Astrocyte (in vitro differentiated cells and primary cell): ENCODE data around the gene SMCO3. TPM values are rescaled to one million over a fixed set of nuclear protein-coding genes. Genes with fewer than 3 reads are reported as not detected.
A peak's percentile ranks its signal among the peaks of the same experiment; 100 is the strongest.
"Not testable (repeated sequence)": the region's sequence is repeated elsewhere in the genome, so short reads cannot be mapped to it uniquely, and the experiment has no call there.

ENCODE experiments used
- DNase-seq: peaks from one replicate; pipeline ENCODE4 v3.0.0-alpha.2; 2010; ENCODE audit warnings: low read depth
- FAIRE-seq: peaks from 2 replicates; lab custom pipeline; 2011; peaks lifted over from hg19 to GRCh38; lab: Jason Lieb, UNC
- H2AFZ ChIP-seq: 2 replicates; pipeline ENCODE4 v1.6.0; 2012; ENCODE audit warnings: low read depth, low read length, inconsistent platforms
- H3K27ac ChIP-seq: 2 replicates; pipeline ENCODE4 v1.5.1; 2011; ENCODE audit warnings: low read depth, low read length, inconsistent platforms
- H3K27me3 ChIP-seq: 2 replicates; pipeline ENCODE4 v1.6.0; 2011; ENCODE audit warnings: low read length, inconsistent platforms; ENCODE audit not compliant: insufficient read depth
- H3K36me3 ChIP-seq: 2 replicates; pipeline ENCODE4 v1.5.1; 2011; ENCODE audit warnings: low read length, inconsistent platforms; ENCODE audit not compliant: insufficient read depth
- H3K4me1 ChIP-seq: 2 replicates; pipeline ENCODE4 v1.5.1; 2011; ENCODE audit warnings: low read length, inconsistent platforms; ENCODE audit not compliant: insufficient read depth
- H3K4me2 ChIP-seq: 2 replicates; pipeline ENCODE4 v1.6.0; 2012; ENCODE audit warnings: low read length, inconsistent platforms
- H3K4me3 ChIP-seq: 2 replicates; pipeline ENCODE4 v1.5.1; 2011; ENCODE audit warnings: low read depth, mild to moderate bottlenecking, low read length, inconsistent platforms; ENCODE audit not compliant: insufficient read depth
- H3K79me2 ChIP-seq: 2 replicates; pipeline ENCODE4 v1.6.0; 2012; ENCODE audit warnings: mild to moderate bottlenecking, low read length, inconsistent platforms; ENCODE audit not compliant: insufficient read depth
- H3K9ac ChIP-seq: 2 replicates; pipeline ENCODE4 v1.6.0; 2012; ENCODE audit warnings: mild to moderate bottlenecking, low read length, inconsistent platforms
- H3K9me3 ChIP-seq: 2 replicates; pipeline ENCODE4 v1.5.1; 2012; ENCODE audit warnings: low read depth, mild to moderate bottlenecking, low read length, inconsistent platforms; ENCODE audit not compliant: insufficient read depth
- H4K20me1 ChIP-seq: 2 replicates; pipeline ENCODE4 v1.6.0; 2012; ENCODE audit warnings: low read length, inconsistent platforms; ENCODE audit not compliant: insufficient read depth
- H3K27ac Mint-ChIP-seq: one replicate; pipeline ENCODE4 v1.8.0; 2021; ENCODE audit warnings: mild to moderate bottlenecking, mixed read lengths; ENCODE audit not compliant: unreplicated experiment
- H3K27me3 Mint-ChIP-seq: one replicate; pipeline ENCODE4 v1.8.0; 2021; ENCODE audit warnings: low read depth, mixed read lengths; ENCODE audit not compliant: unreplicated experiment
- H3K36me3 Mint-ChIP-seq: one replicate; pipeline ENCODE4 v1.8.0; 2021; ENCODE audit warnings: low read depth, mixed read lengths; ENCODE audit not compliant: unreplicated experiment
- H3K4me1 Mint-ChIP-seq: one replicate; pipeline ENCODE4 v1.8.0; 2021; ENCODE audit warnings: low read depth, mixed read lengths; ENCODE audit not compliant: unreplicated experiment
- H3K4me3 Mint-ChIP-seq: one replicate; pipeline ENCODE4 v1.8.0; 2021; ENCODE audit warnings: mild to moderate bottlenecking, moderate library complexity, mixed read lengths; ENCODE audit not compliant: unreplicated experiment
- H3K9me3 Mint-ChIP-seq: one replicate; pipeline ENCODE4 v1.8.0; 2021; ENCODE audit warnings: mild to moderate bottlenecking, mixed read lengths; ENCODE audit not compliant: unreplicated experiment
- CTCF ChIP-seq: IDR thresholded peaks from 2 replicates; pipeline ENCODE4 v1.5.1; 2011; ENCODE audit warnings: low read depth, mild to moderate bottlenecking, inconsistent platforms, low read length, moderate library complexity; ENCODE audit not compliant: insufficient read depth
- EZH2 ChIP-seq: IDR thresholded peaks from 2 replicates; pipeline ENCODE4 v1.6.1; 2012; ENCODE audit warnings: mild to moderate bottlenecking, low read length, inconsistent platforms; ENCODE audit not compliant: insufficient read depth
- total RNA-seq: library from RNA; stranded (reverse); gene quantifications from 2 replicates; pipeline ENCODE4 v1.2.1, GENCODE V29; 2021

The SMCO3 gene
- total RNA-seq, 1 donor from 2014 or later = 0.57 TPM

- Histone ChIP-seq H3K4me3 (no peak overlapping the region), H3K79me2 (peaks cover 15% of the 10 kb centered on the region), H3K27me3 (no peaks in the 10 kb centered on the region), H3K4me2 (no peak overlapping the region), H2AFZ (no peak overlapping the region), H3K36me3 (peaks cover 3% of the 10 kb centered on the region), H4K20me1 (peaks cover 13% of the 10 kb centered on the region), H3K27ac (no peak overlapping the region), H3K4me1 (peaks cover 8% of the 10 kb centered on the region), H3K9me3 (no peaks in the 10 kb centered on the region), H3K9ac (no peak overlapping the region)
- FAIRE-seq (peak; percentile 13), DNase-seq (no peak)
- H3K27me3 Mint-ChIP-seq = no peaks in the 10 kb centered on the region
- H3K4me1 Mint-ChIP-seq = peaks cover 8% of the 10 kb centered on the region
- TF ChIP-seq CTCF = no peak
- TF ChIP-seq EZH2 = no peak
- H3K36me3 Mint-ChIP-seq = peaks cover 32% of the 10 kb centered on the region
- H3K27ac Mint-ChIP-seq = no peak overlapping the region
- no peak overlapping the region for H3K4me3 Mint-ChIP-seq
- H3K9me3 Mint-ChIP-seq = peaks cover 7% of the 10 kb centered on the region
Measured at GRCh38 chr12:14765398-14765797, 48.6 kb downstream of the SMCO3 start.

- H3K9ac ChIP-seq, H3K4me3 Mint-ChIP-seq, H3K4me1 Mint-ChIP-seq, H2AFZ ChIP-seq, H3K4me1 ChIP-seq, H3K27me3 Mint-ChIP-seq, H3K4me2 ChIP-seq, H3K27ac ChIP-seq, H3K9me3 Mint-ChIP-seq, H3K79me2 ChIP-seq, H3K36me3 ChIP-seq, FAIRE-seq, H4K20me1 ChIP-seq, H3K4me3 ChIP-seq, H3K27me3 ChIP-seq, DNase-seq, H3K27ac Mint-ChIP-seq, H3K9me3 ChIP-seq: not testable (repeated sequence)
- peaks cover 20% of the 10 kb centered on the region for H3K36me3 Mint-ChIP-seq
Measured at GRCh38 chr12:14759711-14760280, 54.2 kb downstream of the SMCO3 start.

GRCh38 chr12:14756334-14757143 is 57.4 kb downstream of the SMCO3 start:
- Mint-ChIP-seq H3K36me3 (peaks cover 13% of the 10 kb centered on the region), H3K27me3 (no peaks in the 10 kb centered on the region), H3K9me3 (peaks cover 7% of the 10 kb centered on the region), H3K4me3 (no peak overlapping the region), H3K27ac (no peak overlapping the region), H3K4me1 (no peaks in the 10 kb centered on the region)
- Histone ChIP-seq H3K27ac (no peak overlapping the region), H3K36me3 (no peaks in the 10 kb centered on the region), H3K4me2 (peak overlapping the region; percentile 38), H3K4me1 (no peaks in the 10 kb centered on the region), H3K9me3 (no peaks in the 10 kb centered on the region), H2AFZ (peak overlapping the region; percentile 33), H3K9ac (no peak overlapping the region), H3K4me3 (no peak overlapping the region), H3K27me3 (no peaks in the 10 kb centered on the region), H3K79me2 (no peaks in the 10 kb centered on the region), H4K20me1 (no peaks in the 10 kb centered on the region)
- no peak for FAIRE-seq
- TF ChIP-seq EZH2 = no peak
- peak; percentile 14 for TF ChIP-seq CTCF
- DNase-seq = no peak

Other genes starting within 250 kb of the SMCO3 start
- 0.57 and 1.1 TPM in 2 replicates for gene PLBD1, start 246.3 kb downstream of the SMCO3 start, total RNA-seq
- gene GUCY2C, start 117.6 kb downstream of the SMCO3 start, total RNA-seq = 0.09 and 0.10 TPM in 2 replicates
- gene WBP11, start 10.7 kb downstream of the SMCO3 start, total RNA-seq = 67.1 and 72.1 TPM in 2 replicates
- gene C12orf60, start 10.5 kb downstream of the SMCO3 start, total RNA-seq = 1.7 and 2.0 TPM in 2 replicates
- gene ART4, start 29.3 kb upstream of the SMCO3 start, total RNA-seq = not detected in 2 replicates
- gene MGP, start 71.7 kb upstream of the SMCO3 start, total RNA-seq = not detected in 2 replicates
- 0.29 and 1.0 TPM in 2 replicates for gene ERP27, start 124.4 kb upstream of the SMCO3 start, total RNA-seq
- 14.6 and 19.0 TPM in 2 replicates for gene ARHGDIB, start 147.4 kb upstream of the SMCO3 start, total RNA-seq
- gene PDE6H, start 158.9 kb upstream of the SMCO3 start, total RNA-seq = not detected in 2 replicates